Measurements from ENCODE around the gene FBXL5.

DNA sequence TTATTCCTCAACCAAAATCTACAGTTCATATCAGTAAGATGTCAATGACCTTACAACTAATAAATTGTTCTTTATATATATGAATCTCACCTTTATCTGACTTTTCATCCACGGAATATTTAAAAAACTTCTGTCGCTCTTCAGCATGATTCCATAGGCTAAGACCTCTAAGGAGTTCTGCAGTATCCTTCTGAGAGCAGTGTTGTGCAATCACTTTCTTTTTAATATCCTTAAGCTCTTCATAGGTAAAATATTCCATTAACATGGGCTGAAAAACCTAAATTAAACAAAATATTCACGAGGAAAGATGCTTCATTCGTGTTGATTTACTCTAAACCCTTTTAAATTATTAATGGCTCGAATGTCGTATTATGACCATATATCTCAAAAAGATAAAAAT is 16.7 kb downstream of the FBXL5 start:
- no peak for TF ChIP-seq CTCF (IDR thresholded peaks at IDR 0.05)
- TF ChIP-seq POLR2A (IDR thresholded peaks at IDR 0.05), result no peak

All from Peyer's patch (tissue), 4 donors.